ACC112 (cell line): ENCODE results near the gene PARP12.

Source experiments
- H2AFZ ChIP-seq: fragments of 200-600 bp; sonication (generic); one replicate; pipeline ENCODE4 v1.6.0; 2017; ENCODE audit warnings: antibody characterized with exemption, low read length; ENCODE audit not compliant: unreplicated experiment
- H3K27ac ChIP-seq: fragments of 200-600 bp; sonication (generic); 2 replicates; pipeline ENCODE4 v1.5.1; 2014; ENCODE audit warnings: low read depth, mild to moderate bottlenecking, antibody characterized with exemption, low read length, moderate library complexity
- H3K27me3 ChIP-seq: fragments of 200-600 bp; sonication (generic); 2 replicates; pipeline ENCODE4 v1.6.1; 2014; ENCODE audit warnings: mild to moderate bottlenecking, antibody characterized with exemption, low read length, moderate library complexity, mixed read lengths; ENCODE audit not compliant: insufficient read depth
- H3K36me3 ChIP-seq: fragments of 200-600 bp; sonication (generic); 2 replicates; pipeline ENCODE4 v1.6.1; 2016; ENCODE audit warnings: mild to moderate bottlenecking, antibody characterized with exemption, low read length, moderate library complexity, mixed read lengths; ENCODE audit not compliant: insufficient read depth
- H3K4me1 ChIP-seq: fragments of 200-600 bp; sonication (generic); one replicate; pipeline ENCODE4 v1.6.1; 2016; ENCODE audit warnings: low read length, mixed read lengths; ENCODE audit not compliant: insufficient read depth, unreplicated experiment, control insufficient read depth
- H3K4me3 ChIP-seq: fragments of 200-600 bp; sonication (generic); 2 replicates; pipeline ENCODE4 v1.5.1; 2014; ENCODE audit warnings: mild to moderate bottlenecking, low read depth, low read length
- H3K79me2 ChIP-seq: fragments of 200-600 bp; sonication (generic); one replicate; pipeline ENCODE4 v1.6.0; 2016; ENCODE audit warnings: low read length; ENCODE audit not compliant: control insufficient read depth, unreplicated experiment, insufficient read depth

Gene PARP12

DNA sequence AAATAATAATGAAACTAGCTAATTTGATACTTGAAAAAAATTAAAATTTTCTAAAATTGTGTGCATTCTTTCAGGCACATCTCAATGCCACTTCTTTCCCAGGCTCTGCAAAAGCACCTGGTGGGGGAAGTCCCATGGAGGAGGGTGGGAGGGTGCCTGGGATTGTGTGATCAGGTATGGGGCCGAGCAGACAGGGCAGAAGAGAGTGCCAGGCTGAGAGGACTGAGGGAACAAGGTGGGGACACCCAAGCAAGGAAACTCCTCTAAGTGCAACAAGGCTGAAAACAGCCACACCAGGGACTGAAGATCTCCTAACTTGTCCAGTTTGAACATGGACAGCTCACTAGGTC is 13.8 kb downstream of the PARP12 start:
- Histone ChIP-seq H3K36me3 (peaks cover 41% of the 10 kb centered on the region), H3K27me3 (no peaks in the 10 kb centered on the region), H3K4me1 (peaks cover 19% of the 10 kb centered on the region), H3K79me2 (peaks cover 45% of the 10 kb centered on the region), H3K27ac (no peak overlapping the region), H2AFZ (no peak overlapping the region), H3K4me3 (no peak overlapping the region)

GRCh38 chr7:140048138-140048537 is 14.6 kb downstream of the PARP12 start:
- peaks cover 33% of the 10 kb centered on the region for H3K36me3 ChIP-seq
- H3K4me3 ChIP-seq = no peak overlapping the region
- peaks cover 38% of the 10 kb centered on the region for H3K79me2 ChIP-seq
- H3K4me1 ChIP-seq = peaks cover 19% of the 10 kb centered on the region
- no peaks in the 10 kb centered on the region for H3K27me3 ChIP-seq
- no peak overlapping the region for H3K27ac ChIP-seq
- no peak overlapping the region for H2AFZ ChIP-seq

DNA sequence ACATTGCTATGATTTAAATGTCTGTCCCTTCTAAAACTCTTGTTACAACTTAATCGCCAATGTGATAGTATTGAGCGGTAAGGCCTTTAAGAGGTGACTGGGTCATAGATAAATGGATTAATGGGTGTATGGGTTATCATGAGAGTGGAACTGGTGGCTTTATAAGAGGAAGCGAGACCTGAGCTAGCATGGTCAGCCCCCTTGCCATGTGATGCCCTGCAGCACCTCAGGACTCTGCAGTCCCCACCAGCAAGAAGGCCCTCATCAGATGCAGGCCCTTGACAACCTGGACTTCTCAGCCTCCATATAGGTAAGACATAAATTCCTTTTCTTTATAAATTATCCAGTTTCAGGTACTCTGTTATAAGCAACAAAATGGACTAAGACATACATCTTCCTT is 15.6 kb downstream of the PARP12 start:
- peaks cover 34% of the 10 kb centered on the region for H3K79me2 ChIP-seq
- no peak overlapping the region for H2AFZ ChIP-seq
- no peak overlapping the region for H3K27ac ChIP-seq
- peaks cover 24% of the 10 kb centered on the region for H3K4me1 ChIP-seq
- peaks cover 30% of the 10 kb centered on the region for H3K36me3 ChIP-seq
- no peak overlapping the region for H3K4me3 ChIP-seq
- H3K27me3 ChIP-seq = no peaks in the 10 kb centered on the region

DNA sequence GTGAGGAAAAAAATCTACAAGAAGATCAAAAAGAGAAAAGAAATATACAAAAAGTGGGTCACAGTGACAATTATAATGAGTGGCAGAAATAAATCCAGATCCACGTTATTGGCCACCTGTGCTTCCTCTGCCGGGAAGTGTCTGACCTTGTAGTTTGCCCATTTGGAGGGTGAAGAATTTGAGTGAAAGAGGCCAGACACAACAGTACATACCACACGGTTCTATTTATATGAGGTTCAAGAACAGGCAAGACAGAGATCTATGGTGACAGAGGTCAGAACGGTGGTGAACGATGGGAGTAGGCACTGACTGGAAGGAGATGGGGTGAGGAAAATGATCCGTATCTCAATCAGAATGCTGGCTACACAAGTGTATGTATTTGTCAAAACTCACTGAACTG is 17.1 kb downstream of the PARP12 start:
- Histone ChIP-seq H3K4me1 (peaks cover 34% of the 10 kb centered on the region), H2AFZ (no peak overlapping the region), H3K27me3 (no peaks in the 10 kb centered on the region), H3K4me3 (no peak overlapping the region), H3K79me2 (peaks cover 35% of the 10 kb centered on the region), H3K36me3 (peaks cover 30% of the 10 kb centered on the region), H3K27ac (no peak overlapping the region)

GRCh38 chr7:140044251-140044650 is 18.5 kb downstream of the PARP12 start:
- Histone ChIP-seq H3K4me3 (no peak overlapping the region), H2AFZ (no peak overlapping the region), H3K36me3 (peaks cover 39% of the 10 kb centered on the region), H3K79me2 (peaks cover 37% of the 10 kb centered on the region), H3K27ac (no peak overlapping the region), H3K4me1 (peaks cover 23% of the 10 kb centered on the region), H3K27me3 (no peaks in the 10 kb centered on the region)

DNA sequence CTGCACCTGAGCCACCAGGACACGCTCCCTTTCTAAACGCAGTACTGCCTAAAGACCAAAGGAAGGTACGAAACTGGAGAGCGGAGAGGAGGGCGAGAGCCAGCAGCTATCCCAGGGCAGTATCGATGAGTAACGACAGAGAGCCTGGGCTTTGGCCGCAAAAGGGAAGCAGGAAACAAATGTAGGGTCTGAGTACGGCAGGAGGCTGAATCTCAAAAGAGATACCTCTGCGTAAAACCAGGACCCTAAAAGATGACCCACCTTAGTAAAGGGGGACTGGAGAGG is 20.4 kb downstream of the PARP12 start:
- Histone ChIP-seq H3K27me3 (no peaks in the 10 kb centered on the region), H2AFZ (no peak overlapping the region), H3K79me2 (peaks cover 42% of the 10 kb centered on the region), H3K36me3 (peaks cover 44% of the 10 kb centered on the region), H3K4me3 (no peak overlapping the region), H3K4me1 (peaks cover 28% of the 10 kb centered on the region), H3K27ac (peak overlapping the region; percentile 84)

DNA sequence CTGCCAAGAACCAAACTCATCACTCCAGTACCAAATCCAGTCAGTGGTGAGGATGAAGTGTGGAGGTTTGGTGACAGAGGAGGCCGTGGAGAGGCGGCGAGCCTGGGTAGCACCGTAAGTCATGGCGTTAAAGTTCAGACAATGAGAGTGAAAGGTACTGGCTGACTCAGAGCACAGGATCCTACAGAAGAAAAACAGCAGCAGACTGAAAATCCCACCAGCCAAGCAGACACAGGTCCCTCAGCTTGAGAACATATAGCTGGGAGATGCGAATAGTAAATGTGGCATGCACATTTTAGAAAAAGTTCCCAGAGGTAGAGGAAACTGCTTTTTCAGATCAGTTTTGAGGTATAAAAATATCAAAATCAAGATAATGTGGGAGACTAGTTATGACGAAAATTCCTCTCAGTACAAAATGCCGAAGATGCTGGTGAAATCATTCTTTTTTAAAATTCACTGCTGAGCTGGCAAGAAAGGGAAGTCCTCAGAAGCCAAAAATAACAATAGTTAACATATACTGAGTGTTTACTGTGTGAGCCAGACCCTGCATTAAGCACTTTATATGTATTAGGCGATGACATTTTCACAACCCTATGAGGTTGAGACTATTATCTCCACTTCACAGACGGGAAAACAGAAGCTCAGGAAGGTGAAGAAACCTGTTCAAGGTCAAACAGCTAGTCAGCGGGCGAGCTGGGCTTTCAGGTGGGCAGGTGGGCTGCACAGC is 20.9 kb downstream of the PARP12 start:
- Histone ChIP-seq H3K36me3 (peaks cover 40% of the 10 kb centered on the region), H3K27me3 (no peaks in the 10 kb centered on the region), H3K79me2 (peaks cover 44% of the 10 kb centered on the region), H3K4me1 (peaks cover 29% of the 10 kb centered on the region), H2AFZ (no peak overlapping the region), H3K4me3 (peak overlapping the region; percentile 53; the same call in 1 of the 2 replicates), H3K27ac (peak overlapping the region; percentile 84)

- Histone ChIP-seq H3K79me2 (peaks cover 47% of the 10 kb centered on the region), H3K36me3 (peaks cover 34% of the 10 kb centered on the region), H3K4me3 (no peak overlapping the region), H3K27ac (no peak overlapping the region), H3K4me1 (peaks cover 47% of the 10 kb centered on the region), H2AFZ (no peak overlapping the region), H3K27me3 (no peaks in the 10 kb centered on the region)
These were observed 22.9 kb downstream of the PARP12 start for GRCh38 chr7:140039896-140040295.

DNA sequence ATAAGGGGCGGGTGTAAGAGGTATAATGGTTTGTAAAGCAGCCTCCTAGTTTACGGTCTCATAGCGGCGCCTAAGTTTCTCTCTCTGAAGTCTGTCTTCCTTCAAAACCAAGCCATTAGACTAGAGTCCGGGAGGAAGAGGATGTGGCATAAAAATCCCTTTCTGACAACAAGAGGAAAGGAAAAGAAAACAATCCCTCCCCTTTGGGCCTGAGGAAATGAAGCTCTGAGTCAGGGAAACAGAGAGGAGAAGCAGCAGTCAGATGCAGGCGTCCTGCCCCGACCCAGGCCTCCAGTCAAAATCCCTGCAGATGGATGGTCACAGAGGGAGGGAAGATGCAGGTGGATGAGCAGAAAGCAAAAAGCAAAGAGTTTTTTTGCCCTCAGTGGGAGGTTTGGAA is 23.7 kb downstream of the PARP12 start:
- Histone ChIP-seq H3K4me1 (peaks cover 53% of the 10 kb centered on the region), H3K27ac (no peak overlapping the region), H2AFZ (no peak overlapping the region), H3K27me3 (no peaks in the 10 kb centered on the region), H3K36me3 (peaks cover 30% of the 10 kb centered on the region; the same call in 1 of the 2 replicates), H3K79me2 (peaks cover 47% of the 10 kb centered on the region), H3K4me3 (no peak overlapping the region)

DNA sequence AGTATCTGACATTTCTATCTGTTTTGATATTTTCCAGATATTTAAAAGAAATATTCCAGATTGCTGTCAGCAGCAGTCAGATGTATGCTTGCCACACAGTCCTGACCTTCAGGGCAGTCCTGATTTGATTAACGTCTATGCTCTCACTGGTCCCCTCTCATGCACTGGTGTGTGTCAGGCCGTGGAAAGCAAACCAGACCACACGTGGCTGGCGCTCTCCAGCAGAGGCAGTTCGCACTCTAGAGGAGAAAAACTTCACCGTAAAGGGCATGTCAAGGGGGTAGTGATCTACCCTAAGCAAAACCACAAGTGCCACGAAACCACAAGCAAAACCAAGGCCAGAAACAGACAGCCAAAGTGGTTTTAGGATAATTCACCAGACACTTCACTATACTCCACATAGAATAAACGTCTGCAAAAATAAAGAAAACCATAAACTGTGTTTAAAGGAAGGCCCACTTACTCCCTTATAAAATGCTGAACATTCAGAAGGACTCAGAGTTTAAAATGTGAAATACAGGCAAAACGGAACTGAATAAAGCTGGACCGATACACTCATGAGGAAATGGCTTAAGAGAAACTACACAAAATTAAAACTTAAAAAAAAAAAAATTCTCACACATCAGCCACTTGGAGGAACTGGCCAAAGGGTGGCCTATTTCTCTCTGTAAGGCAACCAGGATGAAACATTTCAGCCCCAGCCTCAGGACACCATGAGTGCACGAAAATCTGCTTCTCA is 26.4 kb downstream of the PARP12 start:
- H3K4me1 ChIP-seq = peaks cover 54% of the 10 kb centered on the region
- H3K36me3 ChIP-seq = peaks cover 32% of the 10 kb centered on the region; the same call in 1 of the 2 replicates
- H3K27ac ChIP-seq = peak overlapping the region; percentile 80
- H3K4me3 ChIP-seq = no peak overlapping the region
- H3K27me3 ChIP-seq = no peaks in the 10 kb centered on the region
- H3K79me2 ChIP-seq = peaks cover 43% of the 10 kb centered on the region
- H2AFZ ChIP-seq = no peak overlapping the region
